ENCODE data around the gene CDH13. TPM values are rescaled to one million over a fixed set of nuclear protein-coding genes. Genes with fewer than 3 reads are reported as not detected.

CDH13 gene
- total RNA-seq, 1 experiment from 2014 or later: 2.1 TPM

DNA sequence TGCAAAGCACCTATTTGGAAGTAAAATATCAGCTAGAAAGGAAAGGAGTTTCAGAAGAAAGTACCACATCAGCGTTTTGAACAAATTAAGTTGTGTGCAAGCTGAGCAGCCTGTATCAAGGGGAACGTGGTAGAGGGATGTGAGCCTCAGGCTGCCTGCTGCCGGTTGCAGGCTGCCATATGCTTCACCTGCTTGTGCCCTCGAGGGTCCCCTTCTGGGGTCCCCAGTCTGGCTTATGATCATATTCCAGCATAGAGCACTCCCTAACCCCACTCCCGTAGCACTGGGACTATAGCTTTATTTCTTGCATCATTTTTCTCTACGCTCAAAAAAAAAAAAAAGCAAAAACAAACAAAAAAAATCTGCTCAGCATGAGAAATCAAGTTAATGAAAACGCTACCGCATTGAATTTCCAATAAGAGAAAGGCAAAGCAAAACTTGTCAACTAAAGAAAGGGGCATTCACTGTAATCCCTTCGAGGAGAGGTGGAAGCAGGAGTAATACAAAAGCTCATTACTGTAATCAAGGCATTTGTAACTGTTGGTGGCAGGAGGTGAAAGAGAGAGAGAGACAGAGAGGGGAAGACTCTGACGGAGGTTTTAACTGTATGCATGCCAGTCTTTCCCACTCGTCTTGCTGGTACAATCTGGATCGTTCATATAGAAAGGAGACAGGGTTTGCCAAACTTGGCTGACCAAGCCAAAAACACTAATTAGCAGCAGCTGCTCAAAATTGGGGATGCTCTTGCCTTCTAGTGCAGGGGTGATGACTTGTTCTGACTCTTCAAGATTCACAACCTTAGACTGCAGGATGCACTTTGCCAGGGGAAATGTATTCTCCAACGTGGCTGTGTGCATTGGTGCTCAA is 922.8 kb downstream of the CDH13 start:
- BruUV-seq (replicated peaks): no TSS peak
- no peaks in the 10 kb centered on the region for H3K27me3 ChIP-seq (replicated peaks; ENCODE audit: insufficient read depth, low read depth, low read length, poor library complexity)
- H3K36me3 ChIP-seq (ENCODE audit: insufficient read depth, low read length, poor library complexity, severe bottlenecking): no peaks in the 10 kb centered on the region
- no peak for TF ChIP-seq EZH2 (IDR thresholded peaks at IDR 0.05; ENCODE audit: borderline replicate concordance, low read depth, low read length, poor library complexity, severe bottlenecking)
- TF ChIP-seq CTCF (conservative IDR thresholded peaks at IDR 0.05; ENCODE audit: low read depth, low read length): no peak
- intact Hi-C loops (cut with micrococcal nuclease; ENCODE audit: unreplicated experiment): no loop called here
- no peaks in the 10 kb centered on the region for H3K9me3 ChIP-seq (ENCODE audit: low read depth, low read length, poor library complexity, severe bottlenecking)
- POLR2A ChIA-PET (ENCODE audit: low non-redundant PET): no interaction called here
- CTCF ChIA-PET: no interaction called here
- no peaks in the 10 kb centered on the region for H3K4me1 ChIP-seq (ENCODE audit: insufficient read depth, low read length, poor library complexity, severe bottlenecking)
- no peak overlapping the region for H3K4me3 ChIP-seq (ENCODE audit: low read depth, low read length, poor library complexity, severe bottlenecking)
- no peak for DNase-seq (ENCODE audit: low spot score)
- H3K27ac ChIP-seq (ENCODE audit: low read depth, low read length, poor library complexity, severe bottlenecking): no peak overlapping the region

GRCh38 chr16:83550183-83550569 is 923.4 kb downstream of the CDH13 start:
- no peaks in the 10 kb centered on the region for H3K4me1 ChIP-seq (ENCODE audit: insufficient read depth, low read length, poor library complexity, severe bottlenecking)
- TF ChIP-seq EZH2 (IDR thresholded peaks at IDR 0.05; ENCODE audit: borderline replicate concordance, low read depth, low read length, poor library complexity, severe bottlenecking) (no peak), CTCF (conservative IDR thresholded peaks at IDR 0.05; ENCODE audit: low read depth, low read length) (no peak)
- H3K9me3 ChIP-seq (ENCODE audit: low read depth, low read length, poor library complexity, severe bottlenecking): no peaks in the 10 kb centered on the region
- no TSS peak for BruUV-seq (replicated peaks)
- no peak for DNase-seq (ENCODE audit: low spot score)
- ChIA-PET POLR2A (ENCODE audit: low non-redundant PET) (no interaction called here), CTCF (no interaction called here)
- no peaks in the 10 kb centered on the region for H3K36me3 ChIP-seq (ENCODE audit: insufficient read depth, low read length, poor library complexity, severe bottlenecking)
- H3K27ac ChIP-seq (ENCODE audit: low read depth, low read length, poor library complexity, severe bottlenecking): no peak overlapping the region
- peaks cover 4% of the 10 kb centered on the region for H3K27me3 ChIP-seq (replicated peaks; ENCODE audit: insufficient read depth, low read depth, low read length, poor library complexity)
- no peak overlapping the region for H3K4me3 ChIP-seq (ENCODE audit: low read depth, low read length, poor library complexity, severe bottlenecking)
- intact Hi-C loops (cut with micrococcal nuclease; ENCODE audit: unreplicated experiment): no loop called here

DNA sequence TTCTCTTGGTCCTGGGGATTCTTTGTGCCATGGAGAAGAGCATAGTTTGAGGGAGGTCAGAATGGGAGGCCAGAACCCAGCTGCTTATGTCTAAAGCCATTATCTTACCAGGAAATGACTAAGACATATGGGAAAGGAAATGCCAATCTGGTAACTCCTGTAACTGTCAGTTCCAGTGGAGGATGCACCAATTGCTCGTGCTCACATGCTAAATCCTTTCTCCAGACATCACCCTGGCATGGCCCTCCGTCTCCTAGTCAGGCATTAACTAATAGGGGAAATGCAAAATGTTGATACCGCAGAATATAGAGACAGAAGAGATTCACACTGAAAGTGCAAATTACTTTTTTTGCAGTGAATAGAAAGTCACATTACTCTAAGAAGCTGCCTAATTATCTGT is 925.5 kb downstream of the CDH13 start:
- Histone ChIP-seq H3K4me3 (ENCODE audit: low read depth, low read length, poor library complexity, severe bottlenecking) (no peak overlapping the region), H3K36me3 (ENCODE audit: insufficient read depth, low read length, poor library complexity, severe bottlenecking) (no peaks in the 10 kb centered on the region), H3K27ac (ENCODE audit: low read depth, low read length, poor library complexity, severe bottlenecking) (no peak overlapping the region), H3K27me3 (replicated peaks; ENCODE audit: insufficient read depth, low read depth, low read length, poor library complexity) (peaks cover 20% of the 10 kb centered on the region), H3K4me1 (ENCODE audit: insufficient read depth, low read length, poor library complexity, severe bottlenecking) (no peaks in the 10 kb centered on the region), H3K9me3 (ENCODE audit: low read depth, low read length, poor library complexity, severe bottlenecking) (no peaks in the 10 kb centered on the region)
- ChIA-PET POLR2A (ENCODE audit: low non-redundant PET) (no interaction called here), CTCF (no interaction called here)
- DNase-seq (ENCODE audit: low spot score): peak; percentile 26
- BruUV-seq (replicated peaks): no TSS peak
- TF ChIP-seq EZH2 (IDR thresholded peaks at IDR 0.05; ENCODE audit: borderline replicate concordance, low read depth, low read length, poor library complexity, severe bottlenecking): no peak
- TF ChIP-seq CTCF (conservative IDR thresholded peaks at IDR 0.05; ENCODE audit: low read depth, low read length): no peak
- intact Hi-C loops (cut with micrococcal nuclease; ENCODE audit: unreplicated experiment): no loop called here

Data from A673 (cell line).